GM21529 (cell line): ENCODE measurements around the gene SPATA6.
"Not testable (repeated sequence)": the region's sequence is repeated elsewhere in the genome, so short reads cannot be mapped to it uniquely, and the experiment has no call there.

Experiments
- ATAC-seq: cut with Tn5 transposase; IDR thresholded peaks from one replicate; pipeline ENCODE4 v1.9.1; 2021; ENCODE audit not compliant: unreplicated experiment

SPATA6 gene

GRCh38 chr1:48462716-48463302 is 9.2 kb downstream of the SPATA6 start:
- ATAC-seq = no peak

GRCh38 chr1:48450505-48450904 is 21.5 kb downstream of the SPATA6 start:
- ATAC-seq = no peak

- no peak for ATAC-seq
Observed at GRCh38 chr1:48448932-48449331, 23.1 kb downstream of the SPATA6 start.

GRCh38 chr1:48444186-48444585 is 27.8 kb downstream of the SPATA6 start:
- not testable (repeated sequence) for ATAC-seq

- ATAC-seq = no peak
Observed at GRCh38 chr1:48442864-48443619, 29.0 kb downstream of the SPATA6 start.

GRCh38 chr1:48440786-48441185 is 31.2 kb downstream of the SPATA6 start:
- not testable (repeated sequence) for ATAC-seq

- ATAC-seq = no peak
Observed at GRCh38 chr1:48439380-48439779, 32.6 kb downstream of the SPATA6 start.

- ATAC-seq = not testable (repeated sequence)
Observed at GRCh38 chr1:48437379-48437778, 34.6 kb downstream of the SPATA6 start.

- not testable (repeated sequence) for ATAC-seq
Observed at GRCh38 chr1:48435312-48436002, 36.5 kb downstream of the SPATA6 start.

GRCh38 chr1:48430832-48431231 is 41.2 kb downstream of the SPATA6 start:
- ATAC-seq = no peak

- ATAC-seq = no peak
Observed at GRCh38 chr1:48422009-48422408, 50.0 kb downstream of the SPATA6 start.

GRCh38 chr1:48418742-48419141 is 53.3 kb downstream of the SPATA6 start:
- ATAC-seq = no peak

GRCh38 chr1:48415050-48415449 is 57.0 kb downstream of the SPATA6 start:
- no peak for ATAC-seq

- ATAC-seq = no peak
Observed at GRCh38 chr1:48414264-48414663, 57.7 kb downstream of the SPATA6 start.

GRCh38 chr1:48405940-48406339 is 66.1 kb downstream of the SPATA6 start:
- no peak for ATAC-seq

- no peak for ATAC-seq
Observed at GRCh38 chr1:48405400-48405799, 66.6 kb downstream of the SPATA6 start.

- no peak for ATAC-seq
Observed at GRCh38 chr1:48402599-48402998, 69.4 kb downstream of the SPATA6 start.

- ATAC-seq = no peak
Observed at GRCh38 chr1:48396208-48396607, 75.8 kb downstream of the SPATA6 start.

- no peak for ATAC-seq
Observed at GRCh38 chr1:48391926-48392325, 80.1 kb downstream of the SPATA6 start.

GRCh38 chr1:48387409-48387808 is 84.6 kb downstream of the SPATA6 start:
- ATAC-seq = no peak

- ATAC-seq = no peak
Observed at GRCh38 chr1:48374785-48375184, 97.2 kb downstream of the SPATA6 start.

GRCh38 chr1:48371598-48371997 is 100.4 kb downstream of the SPATA6 start:
- no peak for ATAC-seq
